PFSK-1 (cell line): ENCODE measurements around the gene KIF19.

ENCODE experiments used
- REST ChIP-seq, 2 experiments: IDR thresholded peaks; 2 replicates each; pipeline versions ENCODE4 v1.6.1 to v1.8.0; 2011 to 2012; ENCODE audit warnings: low read depth in 2 of 2, low read length in 2 of 2, control low read depth in 1 of 2, inconsistent platforms in 1 of 2, mild to moderate bottlenecking in 1 of 2, moderate library complexity in 1 of 2; ENCODE audit not compliant: insufficient read depth in 1 of 2
- TAF1 ChIP-seq: IDR thresholded peaks from 2 replicates; pipeline ENCODE4 v1.6.1; 2012; ENCODE audit warnings: low read length, control low read depth, borderline replicate concordance; ENCODE audit not compliant: insufficient read depth

GRCh38 chr17:74383141-74383540 is 57.1 kb downstream of the KIF19 start:
- TF ChIP-seq TAF1 (no peak), REST (IDR thresholded peaks at IDR 0.05; ENCODE audit: insufficient read depth in 1 of 2, low read depth in 2 of 2, low read length in 2 of 2) (no peak)
